NOMO-1 treated with dmso at 0.1 percent for 144 hours (cell line): Measurements from ENCODE around the gene CHCHD6.

Experiments
- DNase-seq: peaks from one replicate; lab custom pipeline; 2025; ENCODE audit not compliant: unreplicated experiment; lab: John Stamatoyannopoulos, UW

The CHCHD6 gene

DNA sequence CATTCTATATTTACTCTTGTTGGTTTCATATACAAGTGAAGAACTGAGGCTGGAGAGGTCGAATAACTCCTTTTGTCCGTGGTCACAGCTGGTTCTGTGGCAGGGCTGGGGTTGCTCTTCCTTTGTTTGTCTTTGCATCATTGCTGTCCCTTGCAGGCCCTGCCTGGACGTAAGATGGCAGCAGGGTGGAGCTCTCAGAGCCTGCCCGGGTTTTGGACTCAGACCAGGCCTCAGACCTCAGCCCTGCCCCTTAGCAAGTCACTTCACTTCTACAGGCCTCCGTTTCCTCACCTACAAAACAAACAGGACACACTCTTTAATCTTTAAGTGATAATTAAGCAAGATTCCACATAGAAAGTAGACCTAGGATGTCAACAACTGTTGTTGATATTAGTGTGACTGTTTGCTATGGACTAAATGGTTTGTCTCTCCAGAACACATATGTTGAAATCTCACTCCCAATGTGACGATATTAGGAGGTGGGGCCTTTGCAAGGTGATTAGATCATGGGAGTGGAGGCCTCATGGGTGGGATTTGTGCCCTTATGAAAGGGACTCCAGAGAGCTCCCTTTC is 213.3 kb downstream of the CHCHD6 start:
- DNase-seq = no peak

DNA sequence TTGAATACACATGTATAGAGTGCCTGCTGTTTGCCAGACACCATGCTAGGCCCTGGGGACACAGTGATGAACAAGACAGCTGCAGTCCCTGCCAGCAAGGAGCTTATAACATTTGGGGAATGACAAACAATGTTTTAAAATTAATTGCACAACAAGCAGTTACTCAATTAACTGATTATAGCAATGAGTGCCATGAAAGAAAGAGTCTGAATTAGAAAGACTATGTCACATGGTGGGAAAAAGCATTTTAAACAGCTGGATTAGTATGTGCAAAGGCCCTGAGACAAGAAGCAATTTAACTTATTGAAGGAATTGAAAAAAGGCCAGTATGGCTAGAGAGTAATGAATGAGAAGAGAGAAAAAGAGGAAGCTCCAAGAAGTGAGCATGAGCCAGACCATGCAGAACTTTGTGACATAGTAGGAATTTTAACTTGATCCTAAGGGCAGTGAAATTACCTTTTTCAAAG is 214.3 kb downstream of the CHCHD6 start:
- DNase-seq = no peak

DNA sequence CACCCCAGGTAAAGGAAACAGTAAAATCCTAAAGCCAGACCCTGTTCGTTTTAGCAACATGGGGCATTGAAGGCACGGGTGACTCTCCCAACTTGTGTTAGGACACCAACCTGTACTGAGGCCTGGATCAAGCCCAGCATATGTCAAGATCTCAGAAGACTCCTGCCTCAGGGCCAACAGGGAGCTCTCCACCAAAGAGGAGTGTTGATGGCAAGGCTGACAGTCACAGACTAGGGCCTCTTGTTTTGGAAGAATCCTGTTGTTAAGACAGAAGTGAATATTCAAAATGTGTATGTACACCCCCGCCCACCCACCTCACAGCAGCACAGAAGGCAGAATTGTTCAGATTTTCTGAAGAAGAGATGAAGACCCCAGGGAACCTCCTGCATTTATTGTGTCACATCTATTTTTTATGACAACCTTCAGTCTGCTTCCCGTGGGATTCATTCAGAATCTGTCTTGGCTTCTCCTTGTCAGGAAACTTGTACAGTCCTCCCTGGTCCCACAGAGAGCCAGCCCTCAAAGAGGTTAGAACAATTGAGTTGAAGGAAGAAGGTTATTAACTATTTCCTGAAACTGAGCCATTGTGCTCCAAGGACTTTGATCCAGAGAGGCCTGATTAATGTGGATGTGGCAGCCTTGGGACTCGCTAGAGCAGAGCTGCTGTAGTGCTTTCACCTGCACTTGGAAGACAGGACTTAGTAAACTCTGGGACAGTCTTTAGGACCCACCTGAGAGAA is 217.2 kb downstream of the CHCHD6 start:
- DNase-seq = no peak

GRCh38 chr3:126922466-126922865 is 218.4 kb downstream of the CHCHD6 start:
- no peak for DNase-seq

- DNase-seq = no peak
Measured at GRCh38 chr3:126923423-126923822, 219.4 kb downstream of the CHCHD6 start.

- no peak for DNase-seq
Measured at GRCh38 chr3:126923895-126924294, 219.9 kb downstream of the CHCHD6 start.

DNA sequence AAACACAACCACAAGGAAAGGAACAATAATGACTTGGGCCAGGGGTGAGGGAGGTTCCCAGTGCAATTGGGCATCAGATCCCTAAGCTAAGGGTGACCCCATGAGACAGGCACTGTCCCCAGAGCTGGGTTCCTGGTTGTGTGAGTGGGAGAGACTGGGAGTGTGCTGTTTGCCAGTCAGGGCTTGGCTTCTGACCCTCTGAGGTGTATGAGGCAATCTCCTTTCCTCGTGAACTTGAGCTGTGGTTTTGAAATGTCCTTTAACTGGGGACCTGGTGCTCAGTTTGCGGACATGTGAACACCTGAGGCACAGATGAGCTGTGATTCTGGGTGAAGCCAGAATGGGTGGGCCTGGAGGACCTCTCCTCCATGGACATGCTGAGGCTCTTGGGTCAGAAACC is 220.4 kb downstream of the CHCHD6 start:
- no peak for DNase-seq

GRCh38 chr3:126925411-126926171 is 221.6 kb downstream of the CHCHD6 start:
- DNase-seq = peak; percentile 41

GRCh38 chr3:126926684-126927400 is 222.8 kb downstream of the CHCHD6 start:
- DNase-seq = no peak

GRCh38 chr3:126927401-126927750 is 223.3 kb downstream of the CHCHD6 start:
- DNase-seq = no peak

GRCh38 chr3:126927846-126928245 is 223.8 kb downstream of the CHCHD6 start:
- no peak for DNase-seq

DNA sequence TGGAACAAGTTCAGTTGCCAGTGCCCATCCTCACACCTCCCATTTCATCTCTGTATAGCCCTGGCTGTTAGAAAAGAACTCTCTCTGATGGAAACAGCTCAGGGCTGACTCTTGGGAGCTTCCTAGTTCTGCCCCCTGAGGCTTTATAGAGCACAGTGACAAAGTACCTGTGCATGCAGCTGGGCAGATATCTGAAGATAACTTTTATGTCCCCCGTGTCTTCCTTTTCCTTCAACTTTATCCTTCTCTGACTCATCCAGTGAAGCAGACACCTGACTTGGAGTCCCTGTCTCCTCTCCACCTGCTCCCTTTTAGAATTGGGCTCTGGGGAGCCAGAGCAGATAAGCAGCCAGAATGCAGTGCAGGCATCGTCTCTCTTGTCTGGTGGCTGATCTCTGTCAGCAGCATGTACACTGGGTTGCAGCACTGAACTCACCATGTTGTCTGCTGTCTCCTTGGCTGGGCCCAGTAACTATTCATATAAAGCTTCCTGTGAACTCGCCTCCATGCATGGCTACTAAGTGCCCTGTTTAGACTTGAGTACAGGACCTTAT is 225.0 kb downstream of the CHCHD6 start:
- DNase-seq = no peak

GRCh38 chr3:126930936-126931600 is 227.0 kb downstream of the CHCHD6 start:
- DNase-seq = no peak

DNA sequence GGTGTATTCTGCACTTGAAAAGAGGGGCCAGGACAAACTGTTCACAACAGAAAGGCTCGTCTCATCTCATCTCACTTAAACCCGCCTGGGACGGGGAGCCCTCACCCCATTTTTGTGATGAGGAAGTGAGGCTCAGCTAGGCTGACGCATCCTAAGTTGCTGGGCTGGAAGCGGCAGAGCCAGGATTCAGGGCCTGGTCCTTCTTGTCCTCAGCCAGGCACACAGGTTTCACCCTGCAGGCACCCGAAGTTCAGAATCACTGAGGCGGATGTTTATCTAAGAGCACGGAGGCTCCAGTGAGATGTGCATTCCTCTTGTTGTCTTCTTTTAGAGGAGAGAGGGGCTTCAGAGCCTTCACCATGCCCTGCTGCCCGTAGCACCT is 227.8 kb downstream of the CHCHD6 start:
- DNase-seq = no peak

DNA sequence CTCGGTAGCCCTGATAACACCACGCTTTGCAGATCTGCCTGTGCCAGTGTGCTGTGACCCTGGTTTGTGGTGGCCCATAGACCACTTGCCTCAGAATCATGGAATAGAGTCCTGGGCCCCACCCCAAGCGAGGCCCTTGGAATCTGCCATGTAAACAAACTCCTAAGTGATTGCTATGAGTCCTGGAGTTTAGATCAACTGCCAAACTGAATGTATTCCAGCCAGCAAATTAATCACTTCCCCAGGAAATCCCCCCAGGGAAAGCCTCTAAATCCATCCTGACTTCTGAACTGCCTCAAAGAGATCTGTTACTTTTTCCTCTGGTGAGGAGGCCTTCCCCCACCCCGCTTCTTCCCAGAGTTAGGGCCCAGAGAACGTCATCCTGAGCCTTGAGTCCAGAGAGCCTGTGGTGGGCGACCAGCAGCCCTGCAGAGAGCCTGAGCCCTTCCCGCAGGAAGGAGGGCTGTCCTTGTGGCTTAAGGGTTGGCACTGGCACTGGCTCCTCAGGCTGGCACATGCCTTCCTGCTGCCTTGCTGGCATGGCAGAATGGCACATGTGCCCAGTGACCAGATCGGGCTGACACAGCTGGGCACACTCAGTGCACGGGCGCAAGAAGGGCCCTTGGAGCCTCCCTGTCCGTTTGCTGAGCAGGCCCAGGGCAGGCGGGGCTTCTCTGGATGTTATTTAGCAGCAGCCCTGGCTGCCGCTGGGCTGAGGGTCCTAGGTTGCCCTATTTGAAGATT is 228.3 kb downstream of the CHCHD6 start:
- DNase-seq = no peak

GRCh38 chr3:126934031-126934531 is 230.0 kb downstream of the CHCHD6 start:
- no peak for DNase-seq

DNA sequence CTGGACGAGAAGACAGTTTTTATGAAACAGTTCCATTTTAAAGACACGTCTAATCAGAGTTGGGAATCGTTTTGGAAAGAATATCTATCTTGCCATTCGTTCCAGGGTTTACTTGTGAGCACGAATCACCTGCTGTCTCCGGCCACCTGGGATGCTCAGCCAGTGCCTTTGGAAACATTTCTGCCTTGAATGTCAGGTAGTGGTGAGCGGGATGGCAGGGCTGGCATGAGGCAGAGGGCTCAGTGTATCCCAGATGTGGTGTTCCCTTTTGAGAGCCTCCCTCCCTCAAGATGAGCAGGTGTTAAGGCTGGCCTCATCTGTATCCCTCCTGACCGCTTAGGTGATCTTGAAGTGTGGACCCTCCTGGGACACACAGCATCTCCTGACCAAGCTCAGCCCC is 231.0 kb downstream of the CHCHD6 start:
- no peak for DNase-seq

DNA sequence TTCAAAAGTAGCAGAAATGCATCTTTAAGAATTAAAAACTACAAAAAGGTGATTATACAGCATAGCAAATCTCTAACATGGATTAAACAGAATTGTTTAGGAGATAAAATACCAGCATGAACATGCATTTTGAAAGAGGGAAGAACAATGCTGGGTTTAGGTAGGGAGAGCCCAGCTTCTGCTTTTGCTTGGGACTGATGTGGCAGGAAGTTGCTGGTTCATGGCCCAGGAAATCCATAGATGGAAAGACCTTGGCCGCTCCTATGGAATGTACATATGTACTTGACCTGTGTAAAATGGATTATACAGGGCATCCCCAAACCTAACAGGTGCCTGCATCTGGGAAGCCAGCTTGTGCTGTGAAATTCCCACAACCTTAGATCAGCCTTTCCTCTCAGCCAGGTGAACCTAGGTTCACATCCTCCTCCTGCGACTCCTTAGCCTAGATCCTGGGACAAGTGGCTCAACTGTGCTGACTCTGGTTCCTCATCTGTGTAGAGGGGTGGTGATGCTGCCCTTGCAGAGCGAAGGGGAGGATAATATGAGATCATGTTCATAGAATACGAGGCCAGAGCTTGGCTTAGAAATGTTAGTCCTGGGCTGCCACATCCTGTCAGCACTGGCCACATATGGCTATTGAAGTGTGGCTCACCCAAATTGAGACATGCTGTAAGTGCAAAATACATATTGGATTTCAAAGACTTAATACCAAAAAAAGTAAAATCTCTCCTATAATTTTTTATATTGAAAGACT is 231.9 kb downstream of the CHCHD6 start:
- no peak for DNase-seq

GRCh38 chr3:126936853-126937425 is 232.9 kb downstream of the CHCHD6 start:
- no peak for DNase-seq
